Mesenchymal stem cell (in vitro differentiated cells and primary cell): ENCODE results near the gene CCT3. TPM values are rescaled to one million over a fixed set of nuclear protein-coding genes. Genes with fewer than 3 reads are reported as not detected.

ENCODE experiments used
- DNase-seq: peaks from one replicate; pipeline ENCODE4 v3.0.0-alpha.2; 2013
- H2AFZ ChIP-seq: one replicate; pipeline ENCODE4 v1.6.1; 2013; ENCODE audit warnings: low read depth, mild to moderate bottlenecking, control low read depth, inconsistent platforms, low read length, moderate library complexity
- H2AK5ac ChIP-seq: 2 replicates; pipeline ENCODE4 v1.6.1; 2013; ENCODE audit warnings: low read length, moderate library complexity, mild to moderate bottlenecking, inconsistent platforms; ENCODE audit not compliant: severe bottlenecking
- H2BK120ac ChIP-seq: one replicate; pipeline ENCODE4 v1.6.1; 2013; ENCODE audit warnings: low read depth, mild to moderate bottlenecking, inconsistent platforms, low read length, moderate library complexity
- H2BK12ac ChIP-seq, 2 experiments: one replicate each; pipeline ENCODE4 v1.6.1; 2013; ENCODE audit warnings: inconsistent platforms in 2 of 2, low read length in 2 of 2, mild to moderate bottlenecking in 2 of 2, moderate library complexity in 2 of 2, control low read depth in 1 of 2
- H2BK15ac ChIP-seq: one replicate; pipeline ENCODE4 v1.6.1; 2013; ENCODE audit warnings: mild to moderate bottlenecking, low read depth, inconsistent platforms; ENCODE audit not compliant: poor library complexity, severe bottlenecking
- H2BK5ac ChIP-seq: 2 replicates; pipeline ENCODE4 v1.6.1; 2013; ENCODE audit warnings: low read depth, mild to moderate bottlenecking, low read length, control low read depth, inconsistent platforms; ENCODE audit not compliant: poor library complexity, severe bottlenecking
- H3K14ac ChIP-seq, 2 experiments: one replicate each; pipeline ENCODE4 v1.6.1; 2013; ENCODE audit warnings: inconsistent platforms in 2 of 2, low read length in 2 of 2, control low read depth in 1 of 2, mild to moderate bottlenecking in 1 of 2, moderate library complexity in 1 of 2
- H3K18ac ChIP-seq, 2 experiments: one replicate each; pipeline ENCODE4 v1.6.1; 2013; ENCODE audit warnings: inconsistent platforms in 2 of 2, low read length in 2 of 2, control low read depth in 1 of 2, low read depth in 1 of 2, mild to moderate bottlenecking in 1 of 2
- H3K23ac ChIP-seq, 2 experiments: one replicate each; pipeline ENCODE4 v1.6.1; 2013; ENCODE audit warnings: inconsistent platforms in 2 of 2, low read length in 2 of 2, mild to moderate bottlenecking in 2 of 2, moderate library complexity in 2 of 2, control low read depth in 1 of 2
- H3K27ac ChIP-seq: 2 replicates; pipeline ENCODE4 v1.5.1; 2013; ENCODE audit warnings: mild to moderate bottlenecking, moderate library complexity, low read length, control low read depth, inconsistent platforms; ENCODE audit not compliant: poor library complexity, severe bottlenecking
- H3K27me3 ChIP-seq, 2 experiments: 2 replicates each; pipeline versions ENCODE4 v1.6.1 to v1.7.0; 2013; ENCODE audit warnings: low read length in 2 of 2, mild to moderate bottlenecking in 2 of 2, moderate library complexity in 2 of 2, control low read depth in 1 of 2, inconsistent platforms in 1 of 2; ENCODE audit not compliant: control insufficient read depth in 1 of 2, insufficient read depth in 1 of 2
- H3K36me3 ChIP-seq, 2 experiments: 2 replicates each; pipeline versions ENCODE4 v1.6.1 to v1.7.0; 2013; ENCODE audit warnings: low read length in 2 of 2, control low read depth in 1 of 2, inconsistent platforms in 1 of 2, low read depth in 1 of 2, mild to moderate bottlenecking in 1 of 2; ENCODE audit not compliant: insufficient read depth in 2 of 2, control insufficient read depth in 1 of 2
- H3K4ac ChIP-seq, 2 experiments: one replicate each; pipeline ENCODE4 v1.6.1; 2013; ENCODE audit warnings: inconsistent platforms in 2 of 2, low read length in 2 of 2, mild to moderate bottlenecking in 2 of 2, moderate library complexity in 2 of 2, control low read depth in 1 of 2, low read depth in 1 of 2
- H3K4me1 ChIP-seq: 2 replicates; pipeline ENCODE4 v1.6.1; 2013; ENCODE audit warnings: low read depth, low read length, control low read depth; ENCODE audit not compliant: control insufficient read depth, insufficient read depth
- H3K4me2 ChIP-seq: 2 replicates; pipeline ENCODE4 v1.6.1; 2013; ENCODE audit warnings: low read length, mild to moderate bottlenecking, inconsistent platforms; ENCODE audit not compliant: poor library complexity, severe bottlenecking
- H3K4me3 ChIP-seq, 2 experiments: 2 replicates each; pipeline versions ENCODE4 v1.5.1 to v1.7.0; 2013; ENCODE audit warnings: low read length in 2 of 2, mild to moderate bottlenecking in 2 of 2, control low read depth in 1 of 2, low read depth in 1 of 2; ENCODE audit not compliant: insufficient read depth in 1 of 2
- H3K79me1 ChIP-seq: replicated peaks from 2 replicates; pipeline ENCODE4 v1.6.1; 2013; ENCODE audit warnings: mild to moderate bottlenecking, control low read depth, low read length, inconsistent platforms; ENCODE audit not compliant: poor library complexity, severe bottlenecking
- H3K9ac ChIP-seq: 2 replicates; pipeline ENCODE4 v1.7.0; 2013; ENCODE audit warnings: mild to moderate bottlenecking, low read length, moderate library complexity
- H3K9me3 ChIP-seq: 2 replicates; pipeline ENCODE4 v1.7.0; 2013; ENCODE audit warnings: mild to moderate bottlenecking, low read length; ENCODE audit not compliant: control insufficient read depth
- H4K8ac ChIP-seq: one replicate; pipeline ENCODE4 v1.6.1; 2013; ENCODE audit warnings: inconsistent platforms, mild to moderate bottlenecking, low read length, moderate library complexity
- H4K91ac ChIP-seq: one replicate; pipeline ENCODE4 v1.6.1; 2013; ENCODE audit warnings: mild to moderate bottlenecking, low read length, inconsistent platforms
- WGBS: methylation state at CpG from one replicate; pipeline ENCODE4 v1.1.7; 2013; ENCODE audit warnings: mixed read lengths; 5-methylcytosine and 5-hydroxymethylcytosine counted together
- polyA plus RNA-seq, 2 experiments: library from polyadenylated mRNA; stranded (reverse); fragments of 200-250 nt; gene quantifications; one replicate each; pipeline ENCODE4 v1.2.3, GENCODE V29; 2013

Gene CCT3
- polyA plus RNA-seq (2013, experiment 1 of 2): 157 TPM
- polyA plus RNA-seq (2013, experiment 2 of 2): 151 TPM

DNA sequence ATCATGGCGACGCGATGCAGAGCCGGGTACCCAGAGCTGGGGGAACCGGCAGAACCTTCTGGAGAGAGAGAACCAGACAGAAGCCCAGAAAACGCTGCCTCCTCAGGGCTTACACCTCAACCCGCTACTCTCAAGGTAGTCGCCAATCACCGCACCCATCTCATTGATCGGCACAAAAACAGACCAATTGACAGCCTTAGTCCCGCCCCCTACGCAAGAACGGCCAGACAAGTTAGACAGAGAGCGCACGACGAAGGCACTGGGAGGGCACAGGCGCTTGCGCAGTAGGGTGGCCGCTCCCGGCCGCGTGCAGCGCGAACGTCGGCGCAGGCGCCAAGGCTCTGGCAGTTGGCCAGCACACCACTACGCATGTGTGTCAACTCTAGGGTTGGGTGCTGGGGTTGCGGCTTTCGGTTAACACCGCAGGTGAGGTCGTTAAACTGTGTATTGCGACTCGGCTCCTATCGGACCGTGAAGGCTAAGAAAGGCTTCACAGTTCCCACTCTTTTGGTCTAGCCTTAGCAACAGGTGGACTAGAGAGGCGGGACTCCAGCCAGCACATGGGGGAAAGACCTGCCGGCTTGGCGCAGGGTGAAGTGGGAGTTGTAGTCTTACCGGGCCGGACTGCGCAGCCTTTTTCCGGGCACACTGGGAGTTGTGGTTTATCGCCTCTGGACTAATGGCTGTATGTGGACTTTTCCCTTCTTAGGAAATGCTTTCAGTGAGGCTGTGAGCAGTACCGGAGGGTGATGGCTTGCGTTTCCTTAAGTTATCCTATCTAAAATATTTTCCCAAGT lies at the start of gene CCT3, which contains the start of gene TSACC:
Gene CCT3 (minus strand): TSS at position 113 of the 797 bp plus-strand sequence. CDS start 108 bp downstream, at position 5.
Gene TSACC (plus strand): TSS at position 347 of the 797 bp plus-strand sequence. CDS start 1,232 bp downstream, outside the sequence.
- Histone ChIP-seq H3K23ac (peak within 1 kb of the TSS in 1 of 2 experiments; percentile 14), H3K14ac (peak within 1 kb of the TSS in 1 of 2 experiments; percentile 30), H3K79me1 (peaks cover 2% of the 10 kb centered on the region), H2AK5ac (no peak within 1 kb of the TSS), H4K8ac (peak within 1 kb of the TSS; percentile 93), H3K4ac (peak within 1 kb of the TSS; percentile 57 to 62), H3K4me3 (peak within 1 kb of the TSS; percentile 74 to 83), H3K9ac (peak within 1 kb of the TSS; percentile 93), H3K9me3 (no peaks in the 10 kb centered on the region), H3K36me3 (peaks cover 6 to 24% of the 10 kb centered on the region in 2 experiments), H3K4me2 (peak within 1 kb of the TSS; percentile 65), H3K27me3 (no peaks in the 10 kb centered on the region), H2BK15ac (no peak within 1 kb of the TSS), H2BK12ac (no peak within 1 kb of the TSS), H2AFZ (peak within 1 kb of the TSS; percentile 65), H2BK5ac (peak within 1 kb of the TSS; percentile 8), H3K27ac (peak within 1 kb of the TSS; percentile 76), H2BK120ac (no peak within 1 kb of the TSS), H4K91ac (no peak within 1 kb of the TSS), H3K18ac (peak within 1 kb of the TSS; percentile 58 to 79), H3K4me1 (peaks cover 2% of the 10 kb centered on the region)
- under 1% methylated on average over 39 of the region's 47 CpGs for WGBS
- peak; percentile 100 for DNase-seq

DNA sequence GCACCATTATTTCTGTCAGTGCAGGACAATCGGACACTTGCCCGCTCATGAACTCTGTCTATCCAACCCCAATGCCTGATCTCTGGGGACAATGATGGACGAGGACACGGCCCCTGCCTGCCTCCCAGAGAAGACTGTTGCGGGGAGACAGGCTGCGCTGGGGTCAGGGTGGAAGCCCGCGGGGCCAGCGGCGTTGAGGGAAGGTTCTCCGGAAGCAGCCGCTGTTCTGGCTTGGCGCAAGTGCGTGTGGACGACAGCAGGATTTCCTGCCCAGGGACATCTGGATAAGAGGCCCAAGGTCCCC lies 49.7 kb upstream of the CCT3 start:
- Histone ChIP-seq H3K36me3 (no peaks in the 10 kb centered on the region), H2AK5ac (no peak overlapping the region), H3K9me3 (no peaks in the 10 kb centered on the region), H3K23ac (peak overlapping the region in 1 of 2 experiments; percentile 10), H2BK12ac (no peak overlapping the region), H4K91ac (no peak overlapping the region), H3K4me3 (no peak overlapping the region), H2AFZ (no peak overlapping the region), H3K27ac (no peak overlapping the region), H3K18ac (no peak overlapping the region), H3K27me3 (peaks cover 67 to 70% of the 10 kb centered on the region in 2 experiments), H3K9ac (no peak overlapping the region), H3K79me1 (no peaks in the 10 kb centered on the region), H4K8ac (no peak overlapping the region), H3K4ac (no peak overlapping the region), H2BK15ac (no peak overlapping the region), H2BK5ac (no peak overlapping the region), H3K4me2 (no peak overlapping the region), H3K4me1 (peaks cover 7% of the 10 kb centered on the region), H3K14ac (no peak overlapping the region), H2BK120ac (no peak overlapping the region)
- 45% methylated on average over 15 of the region's 15 CpGs for WGBS
- DNase-seq: no peak

DNA sequence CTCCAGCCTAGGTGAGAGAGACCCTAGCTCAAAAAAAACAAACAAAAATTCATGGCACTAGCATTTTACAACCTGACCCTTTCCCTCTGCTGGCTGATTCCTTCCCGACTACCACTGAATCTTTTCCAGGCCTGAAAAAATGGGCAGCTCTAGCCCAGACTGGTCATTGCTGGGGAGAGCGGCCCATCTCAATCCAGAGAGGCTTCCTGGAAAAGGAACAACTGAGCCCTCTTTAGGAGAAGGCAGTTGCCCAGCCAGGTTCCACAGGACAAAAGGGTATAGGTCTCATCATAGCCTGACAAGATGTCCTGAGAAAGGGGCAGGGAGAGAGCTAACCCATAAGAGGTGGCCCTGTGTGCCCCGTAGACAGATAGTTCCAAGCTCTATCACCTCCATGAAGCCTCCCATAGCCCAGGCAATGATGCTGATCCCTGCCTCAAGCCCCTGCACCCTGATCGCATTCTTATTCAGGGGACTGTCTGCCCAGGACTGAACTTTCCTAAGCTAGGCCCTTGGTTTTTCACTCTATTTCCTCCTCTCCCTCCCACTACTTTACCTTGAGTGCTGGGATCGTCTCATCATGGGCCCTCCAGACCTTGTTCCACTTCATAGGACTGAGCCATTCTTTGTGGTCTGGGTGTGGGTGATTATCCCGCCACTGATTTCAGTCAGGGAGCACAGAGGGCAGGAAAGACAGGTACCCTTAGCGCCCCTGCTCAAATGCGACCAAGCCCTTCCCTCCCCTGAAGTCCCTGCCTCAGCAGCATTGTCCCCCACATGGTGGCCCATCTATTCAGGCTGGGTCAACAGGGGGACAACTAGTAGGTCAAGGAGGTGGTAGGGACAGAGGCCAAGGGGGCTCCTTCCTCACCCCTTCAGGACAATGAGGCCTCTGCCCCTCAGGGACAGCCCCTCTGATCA lies 49.1 kb upstream of the CCT3 start:
- Histone ChIP-seq H4K8ac (no peak overlapping the region), H3K4ac (no peak overlapping the region), H2BK12ac (no peak overlapping the region), H3K27ac (no peak overlapping the region), H3K9ac (no peak overlapping the region), H3K9me3 (no peaks in the 10 kb centered on the region), H3K4me1 (peaks cover 7% of the 10 kb centered on the region), H3K4me2 (no peak overlapping the region), H2BK120ac (no peak overlapping the region), H3K27me3 (peaks cover 63 to 64% of the 10 kb centered on the region in 2 experiments), H3K4me3 (no peak overlapping the region), H4K91ac (no peak overlapping the region), H3K18ac (no peak overlapping the region), H2AFZ (no peak overlapping the region), H2AK5ac (no peak overlapping the region), H3K79me1 (no peaks in the 10 kb centered on the region), H3K14ac (no peak overlapping the region), H2BK15ac (no peak overlapping the region), H2BK5ac (no peak overlapping the region), H3K23ac (no peak overlapping the region), H3K36me3 (no peaks in the 10 kb centered on the region)
- WGBS: 87% methylated on average over 7 of the region's 8 CpGs
- DNase-seq: no peak
